Gastrocnemius medialis (tissue), 4 donors: ENCODE results near the gene LDB1. TPM values are rescaled to one million over a fixed set of nuclear protein-coding genes. Genes with fewer than 3 reads are reported as not detected.

Experiments
- ATAC-seq, 2 donors: fragments of 150-250 bp; one replicate each; pipeline ENCODE4 v1.9.1; 2016
- DNase-seq, 2 donors: peaks; one replicate each; pipeline ENCODE4 v3.0.0-alpha.2; 2019
- H3K27ac ChIP-seq, 4 donors: fragments of 200-600 bp; sonication (generic); 1 replicate in 1 of 4; 2 replicates in 3 of 4; pipeline ENCODE4 v1.5.1; 2016 to 2018; ENCODE audit warnings: mild to moderate bottlenecking in 2 of 4, moderate library complexity in 1 of 4
- H3K27me3 ChIP-seq, 3 donors: fragments of 200-600 bp; sonication (generic) in 2 of 3; 1 replicate in 1 of 3; 2 replicates in 2 of 3; pipeline versions ENCODE4 v1.5.1 to v1.6.0; 2016 to 2019; ENCODE audit warnings: mild to moderate bottlenecking in 1 of 3, moderate library complexity in 1 of 3
- H3K36me3 ChIP-seq, 2 donors: fragments of 200-600 bp; sonication (generic) in 1 of 2; one replicate each; pipeline ENCODE4 v1.5.1; 2017 to 2018
- H3K4me1 ChIP-seq, 2 donors: fragments of 200-600 bp; sonication (generic) in 1 of 2; one replicate each; pipeline ENCODE4 v1.5.1; 2016 to 2017; ENCODE audit warnings: mild to moderate bottlenecking in 2 of 2
- H3K4me3 ChIP-seq, 4 donors: fragments of 200-600 bp; sonication (generic) in 3 of 4; 1 replicate in 1 of 4; 2 replicates in 3 of 4; pipeline ENCODE4 v1.5.1; 2016 to 2019; ENCODE audit warnings: mild to moderate bottlenecking in 2 of 4
- H3K9me3 ChIP-seq, 3 donors: fragments of 200-600 bp; sonication (generic) in 2 of 3; 1 replicate in 1 of 3; 2 replicates in 2 of 3; pipeline ENCODE4 v1.5.1; 2016 to 2019
- POLR2A ChIP-seq, 2 donors: fragments of 450-650 bp; IDR thresholded peaks; one replicate each; pipeline ENCODE4 v1.6.1; 2017; ENCODE audit warnings: antibody characterized with exemption in 2 of 2, mild to moderate bottlenecking in 2 of 2, moderate library complexity in 2 of 2
- in situ Hi-C, 4 donors: fragments of 200-750 bp; cut with MboI; loops; one replicate each; pipeline versions ENCODE4 v1.15.0 to v1.8.0; 2017; ENCODE audit warnings: low sequenced_read_pairs in 4 of 4
- intact Hi-C: fragments of 100-400 bp; cut with DNase I; formaldehyde crosslinking; loops from one replicate; pipeline ENCODE4 v1.15.1; 2023; ENCODE audit warnings: low total_unique reads
- total RNA-seq, 4 donors: library from RNA; depleted of rRNA; stranded (reverse); fragments of >200 nt; gene quantifications; one replicate each; pipeline versions ENCODE4 v1.1.0 to v1.2.3, GENCODE V29; 2016
- TF ChIP-seq, protein P1 (sequence below), 5 experiments: fragments of 450-650 bp in 3 of 5; fragments of 200-600 bp in 2 of 5; sonication (generic) in 2 of 5; IDR thresholded peaks in 4 of 5; conservative IDR thresholded peaks in 1 of 5; 1 replicate in 4 of 5; 2 replicates in 1 of 5; pipeline ENCODE4 v1.5.1; 2016 to 2019; ENCODE audit warnings: antibody characterized with exemption in 5 of 5, mild to moderate bottlenecking in 3 of 5, moderate library complexity in 3 of 5

LDB1 gene
- total RNA-seq, 4 donors from 2014 or later: 15.9 to 32.7 (median 28.6) TPM

DNA sequence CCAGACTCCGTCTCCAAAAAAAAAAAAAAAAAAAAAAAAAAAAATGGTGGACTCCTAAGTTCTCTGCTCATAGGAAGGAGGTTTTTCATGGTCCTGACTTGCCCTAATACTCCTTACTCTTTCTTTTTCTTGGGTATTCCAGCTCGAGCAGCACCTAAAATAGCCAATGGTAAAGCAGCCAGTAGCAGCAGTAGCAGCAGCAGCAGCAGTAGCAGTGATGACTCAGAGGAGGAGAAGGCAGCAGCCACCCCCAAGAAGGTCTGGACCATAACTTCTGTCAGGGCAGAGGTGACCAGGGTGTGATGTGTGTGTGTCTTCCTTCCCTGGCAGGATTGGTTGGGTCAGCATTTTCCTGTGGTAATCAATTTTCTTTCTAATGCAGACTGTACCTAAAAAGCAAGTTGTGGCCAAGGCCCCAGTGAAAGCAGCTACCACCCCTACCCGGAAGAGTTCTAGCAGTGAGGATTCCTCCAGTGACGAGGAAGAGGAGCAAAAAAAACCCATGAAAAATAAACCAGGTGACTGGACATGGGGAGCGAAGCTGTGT lies 39.0 kb upstream of the LDB1 start:
- in situ Hi-C loops: no loop called here
- intact Hi-C loops: no loop called here

DNA sequence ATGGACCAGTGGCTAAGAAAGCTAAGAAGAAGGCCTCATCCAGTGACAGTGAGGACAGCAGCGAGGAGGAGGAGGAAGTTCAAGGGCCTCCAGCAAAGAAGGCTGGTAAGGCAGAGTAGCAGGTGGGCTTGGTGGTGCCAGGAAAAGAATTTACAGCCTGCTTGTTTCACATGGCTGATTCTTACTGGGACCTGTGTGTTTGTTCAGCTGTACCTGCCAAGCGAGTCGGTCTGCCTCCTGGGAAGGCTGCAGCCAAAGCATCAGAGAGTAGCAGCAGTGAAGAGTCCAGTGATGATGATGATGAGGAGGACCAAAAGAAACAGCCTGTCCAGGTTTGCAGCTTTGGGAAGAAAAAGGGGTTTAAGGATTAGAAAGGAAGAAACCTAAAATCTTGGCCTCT lies 37.1 kb upstream of the LDB1 start:
- Histone ChIP-seq H3K9me3 (no peaks in the 10 kb centered on the region), H3K4me3 (no peak overlapping the region), H3K27ac (no peak overlapping the region), H3K4me1 (peaks cover 8 to 12% of the 10 kb centered on the region in 2 donors), H3K27me3 (no peaks in the 10 kb centered on the region), H3K36me3 (peaks cover 7 to 70% of the 10 kb centered on the region in 2 donors)
- no peak for TF ChIP-seq POLR2A (IDR thresholded peaks at IDR 0.05)
- TF ChIP-seq, protein P1, sequence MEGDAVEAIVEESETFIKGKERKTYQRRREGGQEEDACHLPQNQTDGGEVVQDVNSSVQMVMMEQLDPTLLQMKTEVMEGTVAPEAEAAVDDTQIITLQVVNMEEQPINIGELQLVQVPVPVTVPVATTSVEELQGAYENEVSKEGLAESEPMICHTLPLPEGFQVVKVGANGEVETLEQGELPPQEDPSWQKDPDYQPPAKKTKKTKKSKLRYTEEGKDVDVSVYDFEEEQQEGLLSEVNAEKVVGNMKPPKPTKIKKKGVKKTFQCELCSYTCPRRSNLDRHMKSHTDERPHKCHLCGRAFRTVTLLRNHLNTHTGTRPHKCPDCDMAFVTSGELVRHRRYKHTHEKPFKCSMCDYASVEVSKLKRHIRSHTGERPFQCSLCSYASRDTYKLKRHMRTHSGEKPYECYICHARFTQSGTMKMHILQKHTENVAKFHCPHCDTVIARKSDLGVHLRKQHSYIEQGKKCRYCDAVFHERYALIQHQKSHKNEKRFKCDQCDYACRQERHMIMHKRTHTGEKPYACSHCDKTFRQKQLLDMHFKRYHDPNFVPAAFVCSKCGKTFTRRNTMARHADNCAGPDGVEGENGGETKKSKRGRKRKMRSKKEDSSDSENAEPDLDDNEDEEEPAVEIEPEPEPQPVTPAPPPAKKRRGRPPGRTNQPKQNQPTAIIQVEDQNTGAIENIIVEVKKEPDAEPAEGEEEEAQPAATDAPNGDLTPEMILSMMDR (IDR thresholded peaks at IDR 0.05 in 4 of 5, conservative IDR thresholded peaks at IDR 0.05 in 1 of 5): no peak
- in situ Hi-C loops: no loop called here
- DNase-seq: no peak
- ATAC-seq: no peak
- intact Hi-C loops: no loop called here

More for the DNA sequence above, 39.0 kb upstream of the LDB1 start:
- peaks cover 7 to 89% of the 10 kb centered on the region in 2 donors for H3K36me3 ChIP-seq
- no peak overlapping the region for H3K4me3 ChIP-seq
- ATAC-seq (no peak), DNase-seq (no peak)
- no peaks in the 10 kb centered on the region for H3K9me3 ChIP-seq
- H3K4me1 ChIP-seq: no peaks in the 10 kb centered on the region
- H3K27me3 ChIP-seq: no peaks in the 10 kb centered on the region
- no peak for TF ChIP-seq POLR2A (IDR thresholded peaks at IDR 0.05)
- TF ChIP-seq, protein P1 (IDR thresholded peaks at IDR 0.05 in 4 of 5, conservative IDR thresholded peaks at IDR 0.05 in 1 of 5): no peak
- H3K27ac ChIP-seq: no peak overlapping the region

DNA sequence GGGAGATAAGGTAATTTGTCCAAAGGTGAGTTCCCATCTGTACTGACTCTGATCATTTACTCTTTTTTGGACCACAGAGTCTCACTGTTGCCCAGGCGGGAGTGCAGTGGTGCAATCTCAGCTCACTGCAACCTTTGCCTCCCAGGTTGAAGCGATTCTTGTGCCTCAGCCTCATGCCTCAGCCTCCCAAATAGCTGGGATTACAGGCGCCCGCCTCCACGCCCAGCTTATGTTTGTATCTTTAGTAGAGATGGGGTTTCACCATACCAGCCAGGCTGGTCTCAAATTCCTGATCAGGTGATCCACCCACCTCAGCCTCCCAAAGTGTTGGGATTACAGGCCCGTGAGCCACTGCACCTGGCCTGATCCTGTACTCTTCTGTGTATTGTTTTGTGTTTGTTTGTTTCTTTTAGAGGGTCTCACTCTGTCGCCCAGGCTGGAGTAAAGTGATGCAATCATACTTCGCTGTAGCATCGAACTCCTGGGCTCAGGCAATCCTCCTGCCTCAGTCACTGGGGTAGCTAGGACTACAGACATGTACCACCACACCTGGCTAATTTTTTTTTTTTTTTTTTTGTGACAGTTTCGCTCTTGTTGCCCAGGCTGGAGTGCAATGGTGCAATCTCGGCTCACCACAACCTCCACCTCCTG lies 34.4 kb upstream of the LDB1 start:
- ATAC-seq (no peak), DNase-seq (no peak)
- H3K27ac ChIP-seq: no peak overlapping the region
- in situ Hi-C loops: no loop called here
- H3K4me1 ChIP-seq: peaks cover 12 to 16% of the 10 kb centered on the region in 2 donors
- H3K27me3 ChIP-seq: no peaks in the 10 kb centered on the region
- H3K9me3 ChIP-seq: no peaks in the 10 kb centered on the region
- H3K4me3 ChIP-seq: no peak overlapping the region
- H3K36me3 ChIP-seq: peaks cover 3 to 47% of the 10 kb centered on the region in 2 donors
- intact Hi-C loops: no loop called here
- TF ChIP-seq, protein P1 (IDR thresholded peaks at IDR 0.05 in 4 of 5, conservative IDR thresholded peaks at IDR 0.05 in 1 of 5): no peak
- TF ChIP-seq POLR2A (IDR thresholded peaks at IDR 0.05): no peak

DNA sequence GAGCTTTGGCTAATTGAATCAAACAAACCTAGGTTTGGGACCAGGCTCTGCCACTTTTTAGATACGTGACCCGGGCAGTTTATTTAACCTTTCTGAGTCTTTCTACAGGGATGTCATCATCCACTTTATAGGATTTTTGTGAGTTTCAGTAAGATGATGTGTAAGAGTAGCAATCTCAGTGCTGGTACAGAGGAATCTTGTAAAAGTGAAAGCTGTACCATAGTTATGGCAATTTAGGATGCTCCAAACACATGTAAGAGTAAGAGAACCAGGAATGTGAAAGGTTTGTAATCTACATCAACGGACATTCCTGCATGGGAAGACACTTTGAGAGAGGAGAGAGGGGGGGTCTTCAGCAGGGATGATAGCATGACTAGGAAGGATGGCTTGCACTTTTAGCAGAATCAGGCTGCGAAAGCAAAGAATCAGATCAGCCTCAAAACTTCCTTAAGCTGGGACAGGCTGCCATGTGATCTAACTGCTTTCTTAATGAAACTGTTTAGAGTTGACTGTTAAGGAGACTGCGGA lies 33.0 kb upstream of the LDB1 start:
- TF ChIP-seq, protein P1 (IDR thresholded peaks at IDR 0.05 in 4 of 5, conservative IDR thresholded peaks at IDR 0.05 in 1 of 5): no peak
- TF ChIP-seq POLR2A (IDR thresholded peaks at IDR 0.05): no peak
- Histone ChIP-seq H3K36me3 (peaks cover 0 to 47% of the 10 kb centered on the region in 2 donors), H3K4me1 (peaks cover 12 to 16% of the 10 kb centered on the region in 2 donors), H3K9me3 (no peaks in the 10 kb centered on the region), H3K27me3 (no peaks in the 10 kb centered on the region), H3K27ac (peak overlapping the region; percentile 82 to 97 (median 94)), H3K4me3 (peak overlapping the region; percentile 75 to 99 (median 92))
- ATAC-seq (no peak), DNase-seq (no peak)
- in situ Hi-C loops: no loop called here
- intact Hi-C loops: no loop called here
